Measurements from ENCODE around the gene COL20A1. TPM values are rescaled to one million over a fixed set of nuclear protein-coding genes. Genes with fewer than 3 reads are reported as not detected.

COL20A1 gene
- total RNA-seq, 1 experiment from 2014 or later, result 0.23 TPM

GRCh38 chr20:63253065-63253437, 39.9 kb upstream of the COL20A1 start:
- CTCF ChIA-PET, result interaction anchor here (0.6 to 4.0 kb wide), 3 partner anchors 15 to 29 kb away, joined by 3 to 25 read pairs (median 5); partner anchors contain the start of gene BIRC7
- Histone ChIP-seq H3K27ac (ENCODE audit: low read length) (no peak overlapping the region), H3K4me3 (ENCODE audit: low read depth in 2 of 2, low read length in 2 of 2) (no peak overlapping the region; a peak in 1 of 4 replicates), H3K36me3 (ENCODE audit: control insufficient read depth, insufficient read depth, low read length) (no peaks in the 10 kb centered on the region), H3K4me1 (ENCODE audit: control insufficient read depth, insufficient read depth, low read length) (peaks cover 26% of the 10 kb centered on the region), H3K27me3 (ENCODE audit: control insufficient read depth, insufficient read depth, low read length) (no peaks in the 10 kb centered on the region; the same call in 1 of the 2 replicates), H3K9me3 (ENCODE audit: control insufficient read depth, insufficient read depth, low read depth, low read length) (no peaks in the 10 kb centered on the region)
- intact Hi-C loops (cut with micrococcal nuclease; ENCODE audit: unreplicated experiment), result no loop called here
- no TSS peak for BruUV-seq (replicated peaks)
- POLR2A ChIA-PET, result no interaction called here
- no peak for DNase-seq (ENCODE audit: low read depth, low spot score)
- TF ChIP-seq REST (IDR thresholded peaks at IDR 0.05; ENCODE audit: insufficient read depth in 1 of 2, low read depth in 2 of 2, low read length in 1 of 2) (no peak), POLR2AphosphoS5 (IDR thresholded peaks at IDR 0.05; ENCODE audit: low read depth, low read length) (no peak), CTCF (IDR thresholded peaks at IDR 0.05) (no peak), SIN3A (IDR thresholded peaks at IDR 0.05; ENCODE audit: borderline replicate concordance, insufficient read depth, low read depth, low read length) (no peak), TCF7L2 (IDR thresholded peaks at IDR 0.05; ENCODE audit: low read depth, low read length) (no peak)
- in situ Hi-C loops (cut with HindIII; ENCODE audit: low pct_unique_long_range_greater_than_20kb, low sequenced_read_pairs), result no loop called here
- ATAC-seq, result no peak

- in situ Hi-C loops (cut with HindIII; ENCODE audit: low pct_unique_long_range_greater_than_20kb, low sequenced_read_pairs), result no loop called here
- H3K27ac ChIP-seq (ENCODE audit: low read length), result no peak overlapping the region
- TF ChIP-seq SIN3A (IDR thresholded peaks at IDR 0.05; ENCODE audit: borderline replicate concordance, insufficient read depth, low read depth, low read length) (no peak), TCF7L2 (IDR thresholded peaks at IDR 0.05; ENCODE audit: low read depth, low read length) (no peak), CTCF (IDR thresholded peaks at IDR 0.05) (no peak), REST (IDR thresholded peaks at IDR 0.05; ENCODE audit: insufficient read depth in 1 of 2, low read depth in 2 of 2, low read length in 1 of 2) (no peak), POLR2AphosphoS5 (IDR thresholded peaks at IDR 0.05; ENCODE audit: low read depth, low read length) (no peak)
- no peaks in the 10 kb centered on the region for H3K9me3 ChIP-seq (ENCODE audit: control insufficient read depth, insufficient read depth, low read depth, low read length)
- peaks cover 20% of the 10 kb centered on the region for H3K4me1 ChIP-seq (ENCODE audit: control insufficient read depth, insufficient read depth, low read length)
- POLR2A ChIA-PET, result no interaction called here
- intact Hi-C loops (cut with micrococcal nuclease; ENCODE audit: unreplicated experiment), result no loop called here
- DNase-seq (ENCODE audit: low read depth, low spot score) (no peak), ATAC-seq (no peak)
- CTCF ChIA-PET, result interaction anchor here (0.6 to 4.0 kb wide), 3 partner anchors 15 to 30 kb away, joined by 3 to 25 read pairs (median 5); partner anchors contain the start of gene BIRC7
- peak overlapping the region; percentile 30 to 35 for H3K4me3 ChIP-seq (ENCODE audit: low read depth in 2 of 2, low read length in 2 of 2)
- no peaks in the 10 kb centered on the region for H3K36me3 ChIP-seq (ENCODE audit: control insufficient read depth, insufficient read depth, low read length)
- no TSS peak for BruUV-seq (replicated peaks)
- H3K27me3 ChIP-seq (ENCODE audit: control insufficient read depth, insufficient read depth, low read length), result no peaks in the 10 kb centered on the region; the same call in 1 of the 2 replicates
Observed at GRCh38 chr20:63253438-63254231, 39.4 kb upstream of the COL20A1 start.
